Hepatocyte (in vitro differentiated cells): ENCODE data around the gene NINJ2.

Experiments used
- CTCF ChIP-seq: fragments of 200-600 bp; sonication (generic); IDR thresholded peaks from 2 replicates; pipeline ENCODE4 v1.5.1; 2016; ENCODE audit warnings: antibody characterized with exemption, mild to moderate bottlenecking; ENCODE audit not compliant: poor library complexity
- EZH2 ChIP-seq: fragments of 200-600 bp; sonication (generic); IDR thresholded peaks from 2 replicates; pipeline ENCODE4 v1.6.1; 2016; ENCODE audit warnings: antibody characterized with exemption, mild to moderate bottlenecking, borderline replicate concordance

GRCh38 chr12:561908-562593 is 101.2 kb downstream of the NINJ2 start:
- TF ChIP-seq CTCF: no peak
- TF ChIP-seq EZH2: no peak
